ENCODE results near the gene NPTXR. TPM values are rescaled to one million over a fixed set of nuclear protein-coding genes. Genes with fewer than 3 reads are reported as not detected.
"Not testable (repeated sequence)": the region's sequence is repeated elsewhere in the genome, so short reads cannot be mapped to it uniquely, and the experiment has no call there.

Gene NPTXR
- total RNA-seq, 1 experiment from 2014 or later = 8.8 TPM

DNA sequence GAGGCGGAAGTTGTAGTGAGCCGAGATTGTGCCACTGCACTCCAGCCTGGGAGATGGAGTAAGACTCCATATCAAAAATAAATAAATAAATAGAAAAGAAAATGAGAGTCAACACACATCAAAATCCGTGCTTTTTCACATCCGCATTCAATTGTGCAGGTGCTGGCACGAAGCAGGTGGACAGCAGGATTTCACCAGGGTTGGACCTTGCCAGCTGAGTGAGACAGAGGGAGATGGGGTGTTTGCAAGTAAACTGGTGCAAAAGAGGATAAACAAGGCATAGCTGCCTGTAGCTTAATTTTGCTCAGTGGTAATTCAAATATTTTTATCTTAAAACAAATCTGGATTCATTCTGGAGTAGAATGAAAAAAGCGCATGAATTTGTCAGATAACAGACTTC lies 26.6 kb downstream of the NPTXR start:
- in situ Hi-C loops (cut with HindIII; ENCODE audit: low sequenced_read_pairs) = no loop called here
- DNase-seq (ENCODE audit: low spot score) = no peak

DNA sequence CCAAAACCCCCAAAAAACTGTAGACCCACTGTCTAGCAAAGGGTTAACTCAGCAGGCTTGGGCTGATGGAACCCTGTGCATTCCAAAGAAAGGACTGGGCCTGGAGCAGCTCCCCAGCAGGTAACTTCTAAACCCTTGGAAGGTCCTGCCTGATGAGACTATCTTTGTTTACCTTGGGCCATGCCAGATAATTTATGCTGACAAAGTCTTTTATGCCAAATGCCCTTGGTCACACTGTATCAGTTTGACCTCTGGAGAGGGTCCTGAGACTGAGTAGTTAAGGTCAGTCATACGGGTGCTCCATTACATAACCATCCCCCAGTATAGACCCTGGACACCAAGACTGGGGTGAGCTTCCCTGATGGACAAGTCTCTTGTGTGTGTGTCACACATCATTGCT lies 28.0 kb downstream of the NPTXR start:
- in situ Hi-C loops (cut with HindIII; ENCODE audit: low sequenced_read_pairs) = no loop called here
- no peak for DNase-seq (ENCODE audit: low spot score)

DNA sequence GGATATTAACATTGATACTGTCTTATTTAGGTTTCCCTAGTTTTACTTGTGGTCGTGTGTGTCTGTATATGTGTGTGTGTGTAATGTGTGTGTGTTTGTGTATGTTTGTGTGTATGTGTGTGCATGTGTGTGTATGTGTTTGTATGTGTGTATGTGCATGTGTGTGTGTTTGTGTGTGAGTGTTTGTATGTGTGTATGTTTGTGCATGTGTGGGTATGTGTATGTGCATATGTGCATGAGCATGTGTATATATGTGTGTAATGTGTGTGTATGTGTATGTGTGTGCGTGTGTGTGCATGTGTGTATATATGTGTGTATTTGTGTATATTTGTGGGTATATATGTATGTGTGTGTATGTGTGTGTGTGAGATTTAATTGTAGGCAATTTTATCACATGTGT lies 32.6 kb downstream of the NPTXR start:
- in situ Hi-C loops (cut with HindIII; ENCODE audit: low sequenced_read_pairs) = no loop called here
- no peak for DNase-seq (ENCODE audit: low spot score)

DNA sequence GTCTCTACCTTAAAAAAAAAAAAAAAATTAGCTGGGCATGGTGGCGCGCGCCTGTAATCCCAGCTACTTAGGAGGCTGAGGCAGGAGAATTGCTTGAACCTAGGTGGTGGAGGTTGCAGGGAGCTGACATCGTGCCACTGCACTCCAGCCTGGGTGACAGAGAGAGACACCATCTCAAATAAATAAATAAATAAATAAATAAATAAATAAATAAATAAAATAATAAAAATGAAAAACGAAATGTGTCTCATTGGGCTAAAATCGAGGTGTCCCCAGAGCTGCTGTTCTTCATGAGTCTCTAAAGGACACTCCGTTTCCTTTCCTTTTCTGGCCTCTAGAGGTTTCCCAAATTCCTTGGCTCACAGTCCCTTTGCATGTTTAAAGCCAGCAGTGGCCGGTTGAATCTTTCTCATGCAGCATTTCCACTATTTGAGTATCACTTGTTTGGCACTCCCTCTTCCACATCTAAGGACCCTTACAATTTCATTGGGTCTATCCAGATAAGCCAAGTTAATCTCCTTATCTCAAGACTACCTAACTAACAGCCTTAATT lies 38.7 kb downstream of the NPTXR start:
- in situ Hi-C loops (cut with HindIII; ENCODE audit: low sequenced_read_pairs); DNase-seq (ENCODE audit: low spot score): not testable (repeated sequence)

DNA sequence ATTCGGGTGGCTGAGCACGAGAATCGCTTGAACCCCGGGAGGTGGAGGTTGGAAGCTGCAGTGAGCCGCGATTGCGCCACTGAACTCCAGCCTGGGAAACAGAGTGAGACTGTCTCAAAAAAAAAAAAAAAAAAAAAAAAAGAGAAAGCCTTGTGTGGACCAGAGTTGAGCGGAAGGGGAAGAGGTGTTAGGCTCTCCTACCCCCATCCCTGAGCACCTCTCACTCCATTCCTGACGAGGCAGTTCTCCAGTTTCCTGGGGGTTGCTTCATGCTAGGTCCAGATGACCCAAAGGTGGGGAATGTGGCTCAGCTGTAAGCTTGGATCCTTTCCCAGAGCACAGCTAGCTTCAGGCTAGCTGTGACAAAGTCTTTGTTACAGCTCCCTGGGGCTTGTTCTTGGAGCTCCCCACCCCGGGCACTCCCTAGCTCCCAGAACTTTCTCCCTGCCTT lies 41.1 kb downstream of the NPTXR start:
- no peak for DNase-seq (ENCODE audit: low spot score)
- in situ Hi-C loops (cut with HindIII; ENCODE audit: low sequenced_read_pairs) = no loop called here

DNA sequence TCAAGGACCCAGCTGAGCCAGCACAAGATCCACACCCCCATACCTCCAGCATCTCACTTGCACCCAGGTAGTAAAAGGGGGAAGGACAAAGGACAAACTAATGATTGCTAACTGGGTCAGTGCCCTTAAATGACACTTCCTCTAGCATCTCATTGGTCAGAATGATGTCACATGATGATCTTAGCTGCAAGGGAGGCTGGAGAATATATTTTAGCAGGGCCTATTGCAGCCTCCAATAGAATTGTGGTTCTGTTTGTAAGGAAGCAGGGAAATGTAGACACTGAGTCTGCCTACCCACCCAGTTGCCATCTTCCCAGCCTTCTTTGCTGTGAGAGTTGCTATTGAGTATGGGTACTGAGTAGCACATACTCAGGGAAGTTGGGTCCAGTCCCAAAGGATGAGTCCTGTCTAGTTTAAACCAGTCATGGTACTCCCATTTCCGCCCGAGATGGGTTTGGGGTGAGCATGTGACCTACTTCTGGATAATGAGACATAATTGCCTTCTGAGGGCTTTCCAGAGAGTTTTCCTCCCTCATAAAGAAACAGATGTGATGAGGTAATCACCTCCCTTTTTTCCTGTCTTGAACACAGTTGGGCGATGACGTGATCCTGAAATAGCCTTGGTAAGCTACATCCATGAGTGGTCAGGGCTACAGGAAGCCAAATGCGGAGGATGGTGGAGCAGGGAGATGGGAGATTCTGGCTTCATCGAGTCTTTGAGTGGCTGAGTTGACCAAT lies 44.4 kb downstream of the NPTXR start:
- in situ Hi-C loops (cut with HindIII; ENCODE audit: low sequenced_read_pairs) = no loop called here
- DNase-seq (ENCODE audit: low spot score) = no peak

DNA sequence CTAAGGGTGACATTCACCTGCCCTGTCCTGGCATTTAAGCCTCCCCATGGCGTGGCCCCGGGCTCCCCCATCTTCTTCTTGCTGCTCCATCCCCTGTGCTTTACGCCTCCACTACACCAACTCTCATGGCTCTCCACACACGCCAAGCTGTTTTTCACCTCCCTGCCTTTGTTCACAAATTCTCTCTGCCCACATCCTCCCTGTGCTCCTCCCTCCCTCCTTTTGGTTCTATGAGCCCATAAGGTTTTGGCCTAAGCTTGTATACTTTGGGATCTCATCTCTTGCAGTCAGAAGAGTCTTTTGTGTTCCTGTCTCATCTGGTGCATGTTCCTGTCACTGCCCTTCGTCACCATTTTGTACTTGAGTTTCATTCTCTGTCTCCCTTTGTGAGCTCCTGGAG lies 45.3 kb downstream of the NPTXR start:
- in situ Hi-C loops (cut with HindIII; ENCODE audit: low sequenced_read_pairs) = no loop called here
- DNase-seq (ENCODE audit: low spot score) = no peak

DNA sequence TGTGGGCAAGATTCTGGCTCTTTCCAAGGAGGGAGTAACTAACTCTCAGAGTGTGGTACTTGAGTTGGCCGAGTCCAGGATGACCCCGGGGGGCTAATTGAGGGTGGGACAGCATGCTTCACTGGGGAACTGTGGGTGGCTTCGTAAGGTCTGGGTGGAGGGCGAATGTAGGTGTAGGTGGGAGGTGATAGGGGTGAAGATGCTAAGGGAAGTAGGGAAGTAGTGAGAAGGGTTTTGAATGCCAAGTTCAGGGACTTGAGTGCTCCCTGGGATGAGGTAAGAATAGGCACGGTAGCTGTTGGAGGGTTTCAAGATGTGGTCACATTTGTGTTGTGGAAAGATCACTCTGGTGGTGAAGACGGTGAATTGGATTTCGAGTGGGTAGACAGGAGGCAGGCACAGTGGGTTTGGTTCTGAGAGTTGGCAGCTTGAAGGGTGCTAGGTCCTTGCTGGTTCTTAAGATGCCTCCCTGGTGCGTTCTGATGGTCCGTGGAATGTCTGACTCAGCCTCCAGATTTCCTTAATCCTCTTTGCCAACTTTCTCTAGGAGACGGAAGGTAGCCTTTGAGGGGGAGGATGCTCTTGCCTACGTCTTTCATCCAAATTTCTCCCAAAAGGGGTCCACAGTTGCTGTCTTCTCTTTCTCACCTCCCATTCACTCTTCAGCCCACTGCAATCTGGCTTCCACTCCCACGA lies 47.4 kb downstream of the NPTXR start:
- in situ Hi-C loops (cut with HindIII; ENCODE audit: low sequenced_read_pairs) = no loop called here
- no peak for DNase-seq (ENCODE audit: low spot score)

DNA sequence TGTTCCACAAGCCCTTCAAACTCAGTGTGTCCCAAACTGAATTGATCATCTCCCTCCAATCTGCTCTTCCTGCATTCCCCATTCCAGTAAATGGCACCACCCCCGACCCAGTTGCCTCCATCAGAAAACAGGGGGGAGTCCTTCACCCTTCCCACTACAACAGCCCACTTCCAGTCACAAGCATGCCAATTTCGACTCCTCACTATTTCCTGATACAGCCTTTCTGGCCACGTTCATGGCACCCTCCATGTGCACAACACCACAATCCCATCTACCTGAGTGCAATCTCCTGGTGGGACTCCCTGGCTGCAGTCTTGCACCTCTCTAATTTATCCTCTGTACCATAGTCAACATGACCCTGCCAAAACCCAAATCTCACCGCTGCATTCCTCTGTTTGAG lies 48.3 kb downstream of the NPTXR start:
- no peak for DNase-seq (ENCODE audit: low spot score)
- in situ Hi-C loops (cut with HindIII; ENCODE audit: low sequenced_read_pairs) = no loop called here

DNA sequence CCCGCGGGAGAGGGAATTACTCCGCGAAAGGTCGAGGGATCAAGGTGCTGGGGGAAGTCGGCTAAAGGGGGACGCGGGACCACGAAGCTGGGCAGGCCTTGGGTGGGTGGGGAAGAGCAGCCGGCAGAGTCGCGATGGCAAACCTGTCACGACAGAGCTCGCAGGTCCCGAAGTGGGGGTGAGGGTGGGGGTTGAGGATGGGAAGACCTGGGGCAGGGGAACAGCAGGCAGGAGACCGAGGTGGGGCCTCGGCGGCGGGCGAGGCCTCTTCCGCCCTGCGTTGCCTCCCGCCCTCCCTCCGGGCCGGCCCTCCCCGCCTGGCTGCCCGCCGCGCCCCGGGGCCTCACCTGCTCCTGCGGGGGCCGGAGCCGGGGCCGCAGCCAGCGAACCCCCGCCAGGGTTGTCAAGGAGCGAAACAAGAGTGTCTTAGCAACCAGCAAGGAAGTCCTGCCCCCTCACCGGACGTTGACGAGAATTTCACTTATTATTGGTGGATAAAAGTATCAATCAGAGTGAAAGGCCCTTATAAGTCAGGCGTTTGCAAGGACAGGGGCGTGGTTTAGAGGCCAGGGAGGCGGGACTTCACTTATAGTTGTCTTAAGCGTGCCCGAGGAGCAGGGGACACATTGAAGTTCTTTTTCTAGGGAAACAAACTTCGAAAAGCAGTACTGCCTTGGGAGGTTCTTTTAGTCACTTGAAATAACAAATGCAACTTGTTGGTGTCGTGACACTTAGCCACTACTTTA lies 49.9 kb downstream of the NPTXR start, which contains the start of gene DNAL4:
DNAL4 (minus strand) TSS at position 423 of the 746 bp plus-strand sequence. CDS start 11,412 bp downstream, outside the sequence.
- in situ Hi-C loops (cut with HindIII; ENCODE audit: low sequenced_read_pairs) = no loop called here
- DNase-seq (ENCODE audit: low spot score) = peak; percentile 100

DNA sequence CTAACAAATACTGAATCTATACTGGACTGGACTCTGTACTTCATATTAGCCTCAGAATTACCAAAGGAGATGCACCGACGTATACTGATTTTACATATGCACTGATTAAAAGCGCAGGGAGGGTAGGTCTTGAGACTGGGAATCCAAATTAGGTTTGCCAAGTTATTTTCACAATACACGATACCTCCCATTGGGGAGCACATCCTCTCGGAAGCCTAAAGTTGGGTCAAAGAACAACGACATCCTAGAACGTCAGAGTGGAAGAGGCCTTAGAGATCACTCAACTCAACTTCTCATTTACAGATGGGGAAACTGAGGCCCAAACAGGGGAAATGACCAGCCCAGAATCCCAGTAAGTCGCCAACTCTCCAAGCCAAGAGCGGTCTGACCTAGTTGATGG lies 50.5 kb downstream of the NPTXR start:
- in situ Hi-C loops (cut with HindIII; ENCODE audit: low sequenced_read_pairs) = no loop called here
- peak; percentile 19 for DNase-seq (ENCODE audit: low spot score)

DNA sequence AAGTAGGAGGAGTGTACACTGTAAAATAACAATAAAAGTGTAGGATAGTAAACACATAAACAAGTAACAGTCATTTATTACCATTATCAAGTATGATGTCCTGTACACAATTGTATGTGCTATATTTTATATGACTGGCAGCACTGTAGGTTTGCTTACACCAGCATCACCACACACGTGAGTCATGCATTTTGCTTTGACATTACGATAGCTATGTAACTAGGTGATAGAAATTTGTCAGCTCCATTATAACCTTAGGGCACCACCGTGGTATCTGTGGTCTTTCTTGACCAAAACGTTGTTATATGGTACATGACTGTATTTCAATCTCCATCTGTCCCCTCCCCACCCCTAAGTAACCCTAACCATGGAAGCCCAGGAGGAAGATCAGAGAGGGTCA lies 51.0 kb downstream of the NPTXR start:
- DNase-seq (ENCODE audit: low spot score) = no peak
- in situ Hi-C loops (cut with HindIII; ENCODE audit: low sequenced_read_pairs) = no loop called here

DNA sequence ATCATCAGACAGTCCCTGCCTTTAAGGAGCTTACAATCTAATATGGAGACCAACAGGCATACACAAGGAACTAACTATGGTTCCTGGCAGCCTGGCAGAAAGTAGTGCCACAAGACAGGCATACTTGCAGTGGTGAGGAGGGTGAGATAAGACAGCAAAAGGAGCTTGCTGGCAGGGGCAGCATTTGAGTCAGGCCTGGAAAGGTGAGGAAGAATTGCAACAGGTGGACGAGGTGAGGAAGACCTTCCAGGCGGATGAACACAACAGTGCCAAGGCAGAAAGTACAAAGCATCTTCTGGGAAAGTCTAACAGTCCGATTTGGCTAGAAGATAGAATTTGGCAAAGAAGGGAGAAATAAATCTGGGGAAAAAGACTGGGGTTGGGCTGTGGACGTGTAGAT lies 54.2 kb downstream of the NPTXR start:
- no peak for DNase-seq (ENCODE audit: low spot score)
- in situ Hi-C loops (cut with HindIII; ENCODE audit: low sequenced_read_pairs) = no loop called here

DNA sequence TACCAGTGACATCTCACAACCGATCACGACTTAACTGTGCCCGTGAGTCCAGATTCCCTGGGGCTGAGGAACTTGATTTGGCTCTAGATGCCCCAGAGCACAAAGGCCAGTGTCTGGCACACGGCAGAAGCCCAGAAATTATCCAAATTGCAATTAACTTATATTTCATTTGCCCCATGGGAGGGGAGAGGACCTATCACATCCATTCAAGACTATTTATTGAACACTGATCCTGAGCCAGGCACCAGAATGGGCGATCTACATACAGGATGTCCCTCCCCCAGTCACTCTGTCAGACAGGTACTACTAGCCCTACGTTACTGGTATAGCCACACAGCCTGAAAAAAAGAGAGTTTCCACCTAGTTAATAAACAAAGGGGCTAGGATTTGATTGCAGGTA lies 55.0 kb downstream of the NPTXR start:
- DNase-seq (ENCODE audit: low spot score) = no peak
- in situ Hi-C loops (cut with HindIII; ENCODE audit: low sequenced_read_pairs) = no loop called here

DNA sequence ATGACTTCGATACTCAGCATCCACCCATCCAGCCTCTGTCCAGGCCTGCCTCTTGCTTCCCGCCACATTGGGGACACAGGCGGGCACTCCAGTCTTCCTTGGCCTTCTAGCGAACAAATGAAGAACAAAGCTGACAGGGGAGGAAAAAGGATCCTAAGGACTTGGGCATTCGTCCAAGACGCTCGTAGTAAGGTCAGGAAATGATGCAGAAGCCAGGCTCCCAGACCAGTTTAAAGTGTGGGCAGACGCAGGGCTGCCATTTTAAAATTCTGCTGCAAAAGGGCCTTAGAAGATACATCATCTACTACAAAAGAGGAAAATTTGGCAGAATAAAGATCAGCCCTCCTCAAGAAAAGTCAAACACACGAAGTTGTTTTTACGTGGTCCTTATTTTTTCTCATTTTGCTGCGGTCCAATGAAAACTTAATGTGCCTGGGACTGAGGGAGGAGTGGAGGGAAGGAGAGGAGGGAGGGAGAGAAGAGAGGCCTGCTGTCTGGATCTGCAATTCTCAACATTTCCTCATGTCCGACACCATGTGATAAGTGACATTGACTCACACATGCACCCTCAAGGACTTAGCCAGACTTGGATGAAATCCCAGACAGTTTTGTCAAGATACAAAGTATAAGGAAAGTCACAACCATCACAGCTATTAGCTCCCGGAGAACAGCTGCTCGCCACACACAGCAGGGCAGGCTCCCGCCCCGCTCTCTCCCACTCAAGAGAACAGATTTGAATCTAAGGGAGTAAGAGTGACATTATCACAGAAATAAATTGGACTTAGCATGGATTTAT lies 55.6 kb downstream of the NPTXR start:
- DNase-seq (ENCODE audit: low spot score) = no peak
- in situ Hi-C loops (cut with HindIII; ENCODE audit: low sequenced_read_pairs) = no loop called here

DNA sequence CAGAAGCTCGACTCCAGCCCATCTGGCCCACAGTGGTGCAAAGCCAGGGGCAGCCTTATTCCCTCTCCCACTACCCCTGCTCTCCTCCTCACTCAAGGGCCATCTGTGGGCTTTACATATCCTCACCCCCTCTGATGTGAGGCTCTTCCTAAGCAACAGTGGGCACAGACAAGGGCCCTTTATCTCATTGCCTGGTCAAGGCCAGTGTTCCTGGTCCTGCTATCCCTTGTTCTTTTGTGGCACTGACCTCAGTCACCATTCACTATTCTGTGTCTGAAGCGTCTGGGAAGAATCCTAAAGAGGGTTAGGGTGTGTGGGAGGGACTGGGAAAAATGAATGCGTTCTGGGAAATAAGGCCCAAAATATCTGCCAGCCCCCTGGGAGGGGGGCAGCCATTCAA lies 57.2 kb downstream of the NPTXR start:
- in situ Hi-C loops (cut with HindIII; ENCODE audit: low sequenced_read_pairs) = no loop called here
- no peak for DNase-seq (ENCODE audit: low spot score)

DNA sequence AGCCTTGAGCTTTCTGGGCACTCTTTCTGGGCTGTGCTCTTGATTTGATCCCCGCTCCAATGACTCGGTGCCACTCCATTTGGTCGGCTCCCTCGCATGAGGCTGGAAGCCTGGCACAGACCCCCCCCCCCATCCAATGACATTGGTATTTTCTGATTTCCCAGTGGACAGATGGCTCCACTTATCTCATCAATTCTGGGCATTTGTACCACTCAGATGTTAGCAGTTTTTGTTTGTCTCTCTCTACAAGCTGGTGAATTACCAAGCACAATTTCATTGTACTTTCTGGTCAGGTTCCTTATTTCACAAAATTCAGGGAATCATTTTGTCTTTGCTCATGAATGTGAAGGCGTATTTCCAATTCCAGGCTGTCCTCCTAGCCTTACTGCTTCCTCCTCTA lies 59.0 kb downstream of the NPTXR start:
- in situ Hi-C loops (cut with HindIII; ENCODE audit: low sequenced_read_pairs) = no loop called here
- DNase-seq (ENCODE audit: low spot score) = no peak

DNA sequence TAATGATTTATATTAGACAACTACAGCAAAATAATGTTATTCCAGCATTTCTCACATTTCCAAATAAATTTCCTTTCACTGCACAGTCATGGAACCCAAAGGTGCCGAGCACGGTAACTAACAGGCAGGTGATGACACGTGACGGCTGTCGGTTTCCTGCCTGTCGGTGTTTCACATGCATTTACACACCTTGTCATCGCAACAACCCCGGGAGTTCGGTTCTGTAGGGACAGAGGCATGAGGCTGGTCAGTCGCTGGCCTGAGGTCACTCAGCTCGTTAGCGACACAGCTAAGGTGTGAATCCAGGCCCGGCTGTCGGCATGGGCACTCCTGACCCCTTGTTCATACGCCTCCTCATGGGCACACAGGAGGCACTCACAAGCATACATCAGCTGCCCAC lies 59.8 kb downstream of the NPTXR start:
- DNase-seq (ENCODE audit: low spot score) = no peak
- in situ Hi-C loops (cut with HindIII; ENCODE audit: low sequenced_read_pairs) = no loop called here

DNA sequence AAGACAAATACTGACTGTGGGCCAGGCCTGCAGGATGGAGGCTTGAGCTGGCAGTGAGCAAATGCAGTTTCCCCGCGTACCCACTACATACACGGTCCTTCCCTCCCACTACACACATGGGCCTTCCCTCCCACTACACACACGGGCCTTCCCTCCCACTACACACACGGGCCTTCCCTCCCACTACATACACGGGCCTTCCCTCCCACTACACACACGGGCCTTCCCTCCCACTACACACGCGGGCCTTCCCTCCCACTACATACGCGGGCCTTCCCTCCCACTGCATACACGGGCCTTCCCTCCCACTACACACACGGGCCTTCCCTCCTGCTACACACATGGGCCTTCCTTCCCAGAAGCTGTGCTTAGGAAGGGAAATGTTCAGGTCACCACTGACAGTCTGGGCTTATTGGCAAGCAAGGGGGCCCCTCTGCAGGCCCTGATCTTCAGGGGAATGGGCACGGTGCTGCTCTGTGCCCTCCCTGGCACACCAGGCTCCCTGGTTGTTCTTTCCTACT lies 60.7 kb downstream of the NPTXR start:
- DNase-seq (ENCODE audit: low spot score) = no peak
- in situ Hi-C loops (cut with HindIII; ENCODE audit: low sequenced_read_pairs) = no loop called here

Measured in G401 (cell line).